HepG2 (cell line): ENCODE data around the gene RABGGTA. TPM values are rescaled to one million over a fixed set of nuclear protein-coding genes. Genes with fewer than 3 reads are reported as not detected.
A peak's percentile ranks its signal among the peaks of the same experiment; 100 is the strongest.

Source experiments
- ATAC-seq: fragments of 200-7000 bp; cut with Tn5 transposase; 3 replicates; pipeline ENCODE4 v1.9.1; 2020; ENCODE audit warnings: mild to moderate bottlenecking, moderate library complexity
- BruUV-seq: library from RNA; stranded (reverse); fragments of 400-500 nt; replicated peaks from 2 replicates; lab custom pipeline; 2021; lab: Mats Ljungman, UMichigan
- CTCF ChIA-PET: fragments of 300-600 bp; formaldehyde crosslinking; extraction: SDS; loops from one replicate; lab custom pipeline; 2021; ENCODE audit warnings: low total read pairs, inconsistent platforms, low intra/inter-chr PET ratio; lab: Yijun Ruan, JAX
- POLR2A ChIA-PET: fragments of 350-600 bp; sonication (Branson Sonifier 250); formaldehyde crosslinking; loops from one replicate; lab custom pipeline; 2020; ENCODE audit warnings: antibody characterized with exemption, inconsistent platforms; lab: Yijun Ruan, JAX
- DNase-seq: peaks from one replicate; pipeline ENCODE4 v3.0.0-alpha.2; 2015; ENCODE audit warnings: low spot score
- FAIRE-seq: peaks from 3 replicates; lab custom pipeline; 2011; peaks lifted over from hg19 to GRCh38; lab: Jason Lieb, UNC
- H2AFZ ChIP-seq: one replicate; pipeline ENCODE4 v1.6.1; 2011; ENCODE audit warnings: low read length, inconsistent platforms
- H3K27ac ChIP-seq: fragments of 300-600 bp; 3 replicates; pipeline ENCODE4 v1.8.0; 2011; ENCODE audit warnings: mixed run types, mild to moderate bottlenecking, mixed read lengths, low read length, inconsistent platforms; ENCODE audit not compliant: insufficient read depth; ENCODE audit errors: extremely low read length
- H3K27me3 ChIP-seq, 2 experiments: fragments of 200-600 bp in 1 of 2; 2 replicates in 1 of 2; 3 replicates in 1 of 2; pipeline versions ENCODE4 v1.6.0 to v1.8.0; 2011; ENCODE audit warnings: low read length in 2 of 2, mild to moderate bottlenecking in 2 of 2, moderate library complexity in 2 of 2, inconsistent platforms in 1 of 2; ENCODE audit not compliant: insufficient read depth in 2 of 2, control insufficient read depth in 1 of 2
- H3K36me3 ChIP-seq, 2 experiments: fragments of 200-600 bp in 1 of 2; replicated peaks in 1 of 2; 2 replicates in 1 of 2; 3 replicates in 1 of 2; pipeline versions ENCODE4 v1.5.1 to v1.8.0; 2011; ENCODE audit warnings: low read length in 2 of 2, inconsistent platforms in 1 of 2; ENCODE audit not compliant: insufficient read depth in 2 of 2, control insufficient read depth in 1 of 2
- H3K4me1 ChIP-seq: 2 replicates; pipeline ENCODE4 v1.5.1; 2012; ENCODE audit warnings: low read length, inconsistent platforms; ENCODE audit not compliant: insufficient read depth
- H3K4me2 ChIP-seq: 2 replicates; pipeline ENCODE4 v1.6.0; 2011; ENCODE audit warnings: low read depth, low read length, inconsistent platforms
- H3K4me3 ChIP-seq, 3 experiments: fragments of 200-600 bp in 1 of 3; sonication (generic), shearing (Covaris generic) in 1 of 3; replicated peaks in 1 of 3; 2 replicates each; pipeline ENCODE4 v1.5.1; 2011 to 2016; ENCODE audit warnings: low read length in 3 of 3, inconsistent platforms in 2 of 3, low read depth in 2 of 3, mild to moderate bottlenecking in 2 of 3, control low read depth in 1 of 3, mixed read lengths in 1 of 3; ENCODE audit not compliant: insufficient read depth in 1 of 3
- H3K79me2 ChIP-seq: one replicate; pipeline ENCODE4 v1.6.1; 2011; ENCODE audit warnings: low read length, inconsistent platforms; ENCODE audit not compliant: insufficient read depth
- H3K9ac ChIP-seq: 2 replicates; pipeline ENCODE4 v1.6.0; 2011; ENCODE audit warnings: mild to moderate bottlenecking, low read depth, low read length, inconsistent platforms; ENCODE audit not compliant: insufficient read depth
- H3K9me3 ChIP-seq: 2 replicates; pipeline ENCODE4 v1.5.1; 2012; ENCODE audit warnings: mild to moderate bottlenecking, low read length
- H4K20me1 ChIP-seq: 2 replicates; pipeline ENCODE4 v1.6.0; 2011; ENCODE audit warnings: inconsistent platforms, mild to moderate bottlenecking, low read length, moderate library complexity; ENCODE audit not compliant: insufficient read depth
- DPF2 ChIP-seq: sonication (generic); formaldehyde crosslinking; IDR thresholded peaks from 2 replicates; pipeline ENCODE4 v1.4.0; 2020; ENCODE audit warnings: mild to moderate bottlenecking, low read depth, missing genetic modification reagents, borderline replicate concordance
- GATAD2A ChIP-seq: IDR thresholded peaks from 2 replicates; pipeline ENCODE4 v1.6.1; 2016
- HOXA3 ChIP-seq: sonication (generic); formaldehyde crosslinking; IDR thresholded peaks from 2 replicates; pipeline ENCODE4 v1.5.0; 2020; ENCODE audit warnings: missing genetic modification reagents
- MYNN ChIP-seq: sonication (generic); formaldehyde crosslinking; IDR thresholded peaks from 2 replicates; pipeline ENCODE4 v1.4.0; 2020; ENCODE audit warnings: mild to moderate bottlenecking, low read depth, missing genetic modification reagents
- NR2C2 ChIP-seq: sonication (generic); formaldehyde crosslinking; IDR thresholded peaks from 2 replicates; pipeline ENCODE4 v1.4.0; 2020; ENCODE audit warnings: missing genetic modification reagents, mild to moderate bottlenecking, moderate library complexity, borderline replicate concordance
- RXRB ChIP-seq: IDR thresholded peaks from 2 replicates; pipeline ENCODE4 v1.6.1; 2016; ENCODE audit warnings: borderline replicate concordance, missing genetic modification reagents, missing compliant biosample characterization
- SALL1 ChIP-seq: sonication (generic); formaldehyde crosslinking; IDR thresholded peaks from 2 replicates; pipeline ENCODE4 v1.8.0; 2022; ENCODE audit warnings: mild to moderate bottlenecking, missing genetic modification reagents
- SNRNP70 ChIP-seq: fragments of 200-400 bp; formaldehyde crosslinking; IDR thresholded peaks from 2 replicates; pipeline ENCODE4 v1.6.1; 2017; ENCODE audit warnings: mild to moderate bottlenecking, low read depth, low read length, moderate library complexity
- SOX6 ChIP-seq, 2 experiments: fragments of 450-650 bp in 1 of 2; sonication (generic) in 1 of 2; formaldehyde crosslinking in 1 of 2; IDR thresholded peaks; 2 replicates each; pipeline versions ENCODE4 v1.4.0 to v1.6.1; 2017 to 2020; ENCODE audit warnings: antibody characterized with exemption in 1 of 2, mild to moderate bottlenecking in 1 of 2, missing genetic modification reagents in 1 of 2
- TARDBP ChIP-seq: sonication (generic); formaldehyde crosslinking; IDR thresholded peaks from 2 replicates; pipeline ENCODE4 v1.8.0; 2022; ENCODE audit warnings: mild to moderate bottlenecking, missing genetic modification reagents
- TBX2 ChIP-seq: sonication (generic); formaldehyde crosslinking; IDR thresholded peaks from 2 replicates; pipeline ENCODE4 v1.5.0; 2020; ENCODE audit warnings: missing genetic modification reagents, mild to moderate bottlenecking, borderline replicate concordance
- TEAD2 ChIP-seq: sonication (generic); formaldehyde crosslinking; IDR thresholded peaks from 2 replicates; pipeline ENCODE4 v1.9.0; 2021; ENCODE audit warnings: missing genetic modification reagents
- ZNF331 ChIP-seq: sonication (generic); formaldehyde crosslinking; IDR thresholded peaks from 2 replicates; pipeline ENCODE4 v1.4.0; 2020; ENCODE audit warnings: missing genetic modification reagents
- ZNF350 ChIP-seq: sonication (generic); formaldehyde crosslinking; IDR thresholded peaks from 2 replicates; pipeline ENCODE4 v1.4.0; 2020; ENCODE audit warnings: mild to moderate bottlenecking, low read depth, missing genetic modification reagents, borderline replicate concordance
- ZNF354B ChIP-seq: sonication (generic); formaldehyde crosslinking; IDR thresholded peaks from 2 replicates; pipeline ENCODE4 v1.8.0; 2022; ENCODE audit warnings: mild to moderate bottlenecking, missing genetic modification reagents
- ZNF441 ChIP-seq: sonication (generic); formaldehyde crosslinking; IDR thresholded peaks from 2 replicates; pipeline ENCODE4 v1.7.0; 2021; ENCODE audit warnings: missing genetic modification reagents, borderline replicate concordance
- ZNF564 ChIP-seq: sonication (generic); formaldehyde crosslinking; IDR thresholded peaks from 2 replicates; pipeline ENCODE4 v1.8.1; 2023; ENCODE audit warnings: mild to moderate bottlenecking, missing genetic modification reagents
- ZNF607 ChIP-seq: sonication (generic); formaldehyde crosslinking; IDR thresholded peaks from 2 replicates; pipeline ENCODE4 v1.5.1; 2020; ENCODE audit warnings: missing genetic modification reagents, mild to moderate bottlenecking, borderline replicate concordance
- ZNF781 ChIP-seq: sonication (generic); formaldehyde crosslinking; IDR thresholded peaks from 2 replicates; pipeline ENCODE4 v1.5.1; 2020; ENCODE audit warnings: borderline replicate concordance, mild to moderate bottlenecking, missing genetic modification reagents; ENCODE audit errors: not compliant biosample characterization
- ZNF788 ChIP-seq: sonication (generic); formaldehyde crosslinking; IDR thresholded peaks from 2 replicates; pipeline ENCODE4 v1.5.0; 2020; ENCODE audit warnings: mild to moderate bottlenecking, missing genetic modification reagents, borderline replicate concordance
- WGBS: methylation state at CpG from one replicate; pipeline ENCODE4 v1.1.6; 2017; ENCODE audit warnings: low lambda C conversion rate; 5-methylcytosine and 5-hydroxymethylcytosine counted together
- in situ Hi-C: cut with HindIII; loops from 2 replicates; pipeline ENCODE4 v1.10.0; 2017; ENCODE audit warnings: low pct_unique_long_range_greater_than_20kb; ENCODE audit not compliant: extremely low pct_ligation_motif_present
- intact Hi-C: fragments of 100-400 bp; cut with micrococcal nuclease; formaldehyde crosslinking; loops from one replicate; pipeline ENCODE4 v1.10.0; 2022; ENCODE audit not compliant: unreplicated experiment
- polyA plus RNA-seq, 8 experiments: library from polyadenylated mRNA; depleted of rRNA in 3 of 8; stranded (reverse) in 7 of 8; unstranded in 1 of 8; fragments of >200 nt; fragmentation: Illumina TruSeq in 4 of 8; extraction: Trizol in 4 of 8; gene quantifications; 2 replicates each; pipeline versions ENCODE4 v1.2.1 to v1.2.3, GENCODE V29; 2011 to 2016; ENCODE audit warnings: low read depth in 4 of 8, missing spikeins in 1 of 8, mixed read lengths in 1 of 8; ENCODE audit not compliant: insufficient read depth in 1 of 8
- total RNA-seq, 5 experiments: library from RNA; depleted of rRNA; stranded (reverse); fragments of >200 nt; fragmentation: Illumina TruSeq; extraction: Trizol; gene quantifications; 2 replicates each; pipeline ENCODE4 v1.2.3, GENCODE V29; 2016; ENCODE audit warnings: low read depth in 1 of 5
- TF ChIP-seq, protein P1 (sequence below): sonication (generic); formaldehyde crosslinking; IDR thresholded peaks from 2 replicates; pipeline ENCODE4 v1.8.0; 2023; ENCODE audit warnings: mild to moderate bottlenecking, missing genetic modification reagents

Gene RABGGTA
- total and polyA plus RNA-seq, 2 of the 13 experiments (the other 11 are each of a cell fraction or from before 2014, with no cell fraction given), result 57.9 to 90.8 TPM

- Histone ChIP-seq H3K27me3 (no peaks in the 10 kb centered on the region), H3K36me3 (peaks cover 0 to 1% of the 10 kb centered on the region in 2 experiments; a peak in 1 of 5 replicates), H3K9me3 (no peaks in the 10 kb centered on the region), H3K9ac (no peak overlapping the region), H3K27ac (peak overlapping the region; percentile 28), H4K20me1 (no peaks in the 10 kb centered on the region), H3K4me1 (peaks cover 52% of the 10 kb centered on the region), H2AFZ (no peak overlapping the region), H3K4me3 (no peak overlapping the region; a peak in 1 of 6 replicates), H3K4me2 (peak overlapping the region; percentile 13), H3K79me2 (no peaks in the 10 kb centered on the region)
- CTCF ChIA-PET, result no interaction called here
- WGBS, result 68% methylated on average over 11 of the region's 12 CpGs
- intact Hi-C loops, result no loop called here
- POLR2A ChIA-PET, result interaction anchor here (1.1 to 13.2 kb wide), 7 partner anchors 9 to 52 kb away, joined by 3 to 254 read pairs (median 4); partner anchors contain the start of genes CIDEB, DHRS1, MDP1 and NOP9
- no TSS peak for BruUV-seq
- in situ Hi-C loops, result no loop called here
- ATAC-seq, result peak; percentile 46
- peak; percentile 49 for FAIRE-seq
- peak; percentile 39 for DNase-seq
- TF ChIP-seq ZNF350 (CRISPR knock-in tag) (peak; percentile 44; the same call in 1 of the 2 replicates), SALL1 (CRISPR knock-in tag) (peak; percentile 76), SNRNP70 (no peak), TBX2 (CRISPR knock-in tag) (peak; percentile 53; the same call in 1 of the 2 replicates), TEAD2 (CRISPR knock-in tag) (no peak), DPF2 (CRISPR knock-in tag) (0 out of 2 replicates have a peak, but pooled peaks have one; percentile 26), ZNF441 (CRISPR knock-in tag) (no peak), ZNF788 (CRISPR knock-in tag) (peak; percentile 42; the same call in 1 of the 2 replicates), GATAD2A (CRISPR knock-in tag) (peak; percentile 58), TARDBP (CRISPR knock-in tag) (peak; percentile 17), RXRB (CRISPR knock-in tag) (peak; percentile 51), SOX6 (IDR thresholded peaks at IDR 0.05) (no peak), SOX6 (CRISPR knock-in tag; IDR thresholded peaks at IDR 0.05) (peak; percentile 90), NR2C2 (CRISPR knock-in tag) (peak; percentile 67; the same call in 1 of the 2 replicates), HOXA3 (CRISPR knock-in tag) (peak; percentile 50; the same call in 1 of the 2 replicates), ZNF564 (CRISPR knock-in tag) (peak; percentile 72; the same call in 1 of the 2 replicates), MYNN (no peak), ZNF781 (CRISPR knock-in tag) (no peak), ZNF607 (CRISPR knock-in tag) (peak; percentile 39; the same call in 1 of the 2 replicates), ZNF354B (CRISPR knock-in tag) (0 out of 2 replicates have a peak, but pooled peaks have one; percentile 17), ZNF331 (CRISPR knock-in tag) (peak; percentile 52; the same call in 1 of the 2 replicates)
- TF ChIP-seq, protein P1, sequence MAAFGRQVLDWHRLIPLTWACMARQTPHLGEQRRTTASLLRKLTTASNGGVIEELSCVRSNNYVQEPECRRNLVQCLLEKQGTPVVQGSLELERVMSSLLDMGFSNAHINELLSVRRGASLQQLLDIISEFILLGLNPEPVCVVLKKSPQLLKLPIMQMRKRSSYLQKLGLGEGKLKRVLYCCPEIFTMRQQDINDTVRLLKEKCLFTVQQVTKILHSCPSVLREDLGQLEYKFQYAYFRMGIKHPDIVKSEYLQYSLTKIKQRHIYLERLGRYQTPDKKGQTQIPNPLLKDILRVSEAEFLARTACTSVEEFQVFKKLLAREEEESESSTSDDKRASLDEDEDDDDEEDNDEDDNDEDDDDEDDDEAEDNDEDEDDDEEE (CRISPR knock-in tag), result peak; percentile 67; the same call in 1 of the 2 replicates
These were observed 15.3 kb downstream of the RABGGTA start for GRCh38 chr14:24255931-24256711.
